ENCODE results near the gene TCERG1L. TPM values are rescaled to one million over a fixed set of nuclear protein-coding genes. Genes with fewer than 3 reads are reported as not detected.

TCERG1L gene, protein sequence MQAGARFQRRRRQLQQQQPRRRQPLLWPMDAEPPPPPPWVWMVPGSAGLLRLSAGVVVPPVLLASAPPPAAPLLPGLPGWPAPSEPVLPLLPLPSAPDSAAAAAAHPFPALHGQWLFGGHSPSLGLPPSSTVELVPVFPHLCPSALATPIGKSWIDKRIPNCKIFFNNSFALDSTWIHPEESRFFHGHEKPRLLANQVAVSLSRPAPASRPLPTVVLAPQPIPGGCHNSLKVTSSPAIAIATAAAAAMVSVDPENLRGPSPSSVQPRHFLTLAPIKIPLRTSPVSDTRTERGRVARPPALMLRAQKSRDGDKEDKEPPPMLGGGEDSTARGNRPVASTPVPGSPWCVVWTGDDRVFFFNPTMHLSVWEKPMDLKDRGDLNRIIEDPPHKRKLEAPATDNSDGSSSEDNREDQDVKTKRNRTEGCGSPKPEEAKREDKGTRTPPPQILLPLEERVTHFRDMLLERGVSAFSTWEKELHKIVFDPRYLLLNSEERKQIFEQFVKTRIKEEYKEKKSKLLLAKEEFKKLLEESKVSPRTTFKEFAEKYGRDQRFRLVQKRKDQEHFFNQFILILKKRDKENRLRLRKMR
- not detected for total RNA-seq

DNA sequence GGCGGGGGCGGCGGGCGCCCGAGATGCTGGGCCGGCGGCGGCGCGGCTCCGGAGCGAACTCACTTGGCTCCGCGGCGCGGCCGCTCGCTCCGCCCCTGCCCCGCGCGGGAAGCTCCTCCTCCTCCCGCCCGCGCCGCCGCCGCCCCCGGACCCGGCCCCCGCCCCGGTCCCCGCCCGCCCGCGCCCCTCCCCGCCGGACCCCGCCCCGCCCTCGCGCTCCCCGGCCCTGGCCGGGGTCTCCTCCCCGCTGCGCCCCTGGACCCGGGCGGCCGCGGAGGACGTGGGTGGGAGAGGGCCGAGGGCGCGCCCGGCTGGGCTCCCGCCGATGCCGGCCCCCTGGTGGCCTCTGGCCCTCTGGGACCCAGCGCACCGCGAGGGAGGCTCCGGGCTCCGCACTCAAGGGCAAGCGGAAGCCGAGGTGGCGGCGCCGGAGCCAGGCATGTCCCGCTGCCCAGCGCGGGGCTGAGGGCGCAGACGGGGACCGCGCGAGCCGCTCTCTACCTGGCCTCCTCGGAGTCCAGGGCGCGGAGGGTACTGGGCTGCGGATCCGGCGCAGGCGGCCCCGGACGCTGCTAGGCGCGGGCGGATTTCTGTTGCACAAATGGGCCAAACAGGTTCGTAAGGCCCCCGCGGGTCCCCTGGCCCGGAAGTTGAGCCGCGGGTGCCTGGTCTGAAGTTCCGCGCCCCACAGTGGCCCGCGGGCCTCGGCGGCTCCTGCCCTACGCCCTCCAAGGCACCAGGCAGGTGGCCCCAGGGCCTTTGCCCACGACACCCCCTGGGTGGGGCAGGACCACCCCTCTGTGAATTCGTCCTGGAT lies at the start of gene TCERG1L:
Gene TCERG1L (minus strand): TSS at position 61 of the 817 bp plus-strand sequence. CDS start 86 bp downstream, outside the sequence.
- DNase-seq (ENCODE audit: extremely low spot score in 2 of 2), result no peak
- intact Hi-C loops (cut with DNase I), result no loop called here
- Histone ChIP-seq H3K4me1 (peaks cover 13% of the 10 kb centered on the region), H3K9me3 (no peaks in the 10 kb centered on the region), H3K27me3 (no peaks in the 10 kb centered on the region), H3K27ac (no peak within 1 kb of the TSS), H3K4me3 (peak within 1 kb of the TSS; percentile 31 to 35), H3K36me3 (no peaks in the 10 kb centered on the region)
- TF ChIP-seq POLR2AphosphoS5 (IDR thresholded peaks at IDR 0.05; ENCODE audit: insufficient read depth in 1 of 2, low read depth in 1 of 2) (no peak), POLR2A (IDR thresholded peaks at IDR 0.05) (no peak)
- TF ChIP-seq, protein P1, sequence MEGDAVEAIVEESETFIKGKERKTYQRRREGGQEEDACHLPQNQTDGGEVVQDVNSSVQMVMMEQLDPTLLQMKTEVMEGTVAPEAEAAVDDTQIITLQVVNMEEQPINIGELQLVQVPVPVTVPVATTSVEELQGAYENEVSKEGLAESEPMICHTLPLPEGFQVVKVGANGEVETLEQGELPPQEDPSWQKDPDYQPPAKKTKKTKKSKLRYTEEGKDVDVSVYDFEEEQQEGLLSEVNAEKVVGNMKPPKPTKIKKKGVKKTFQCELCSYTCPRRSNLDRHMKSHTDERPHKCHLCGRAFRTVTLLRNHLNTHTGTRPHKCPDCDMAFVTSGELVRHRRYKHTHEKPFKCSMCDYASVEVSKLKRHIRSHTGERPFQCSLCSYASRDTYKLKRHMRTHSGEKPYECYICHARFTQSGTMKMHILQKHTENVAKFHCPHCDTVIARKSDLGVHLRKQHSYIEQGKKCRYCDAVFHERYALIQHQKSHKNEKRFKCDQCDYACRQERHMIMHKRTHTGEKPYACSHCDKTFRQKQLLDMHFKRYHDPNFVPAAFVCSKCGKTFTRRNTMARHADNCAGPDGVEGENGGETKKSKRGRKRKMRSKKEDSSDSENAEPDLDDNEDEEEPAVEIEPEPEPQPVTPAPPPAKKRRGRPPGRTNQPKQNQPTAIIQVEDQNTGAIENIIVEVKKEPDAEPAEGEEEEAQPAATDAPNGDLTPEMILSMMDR (IDR thresholded peaks at IDR 0.05), result no peak

DNA sequence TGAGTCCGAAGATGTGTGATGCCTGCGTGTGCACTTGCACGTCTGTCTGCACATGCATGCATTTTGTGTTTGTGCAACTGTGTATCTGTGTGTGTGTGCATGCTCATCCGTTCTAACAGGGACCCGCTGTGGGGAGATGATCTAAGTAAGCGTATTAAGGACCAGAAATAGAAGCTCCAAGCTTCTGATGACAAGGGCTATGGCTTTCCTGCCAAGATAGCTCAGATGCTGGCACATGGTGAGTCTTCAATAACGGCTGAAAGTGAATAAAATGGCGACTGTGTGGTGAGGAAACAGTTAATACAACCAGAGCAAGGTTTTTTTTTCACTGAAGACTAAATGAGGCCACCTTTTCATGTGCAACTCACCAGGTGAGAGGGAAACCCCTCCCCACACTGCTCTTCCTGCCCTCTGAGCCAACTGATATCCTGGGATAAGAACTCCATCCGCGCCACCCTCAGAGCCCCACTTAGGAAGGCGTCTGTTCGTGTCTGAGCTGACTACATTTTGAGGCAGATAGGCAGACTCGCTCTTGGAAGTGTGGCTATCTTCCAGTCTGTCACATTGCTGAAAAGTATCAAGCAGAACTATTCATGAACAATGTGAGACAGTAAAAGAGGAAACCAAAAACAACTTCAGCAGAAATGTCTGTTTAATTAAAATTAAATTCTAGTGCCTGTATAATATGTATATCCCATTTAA lies 47.4 kb upstream of the TCERG1L start:
- TF ChIP-seq, protein P1 (IDR thresholded peaks at IDR 0.05), result no peak
- TF ChIP-seq POLR2A (IDR thresholded peaks at IDR 0.05), result no peak
- TF ChIP-seq POLR2AphosphoS5 (IDR thresholded peaks at IDR 0.05; ENCODE audit: insufficient read depth in 1 of 2, low read depth in 1 of 2), result no peak
- H3K4me3 ChIP-seq, result no peak overlapping the region
- no peaks in the 10 kb centered on the region for H3K4me1 ChIP-seq
- H3K27me3 ChIP-seq, result no peaks in the 10 kb centered on the region
- intact Hi-C loops (cut with DNase I), result no loop called here
- H3K27ac ChIP-seq, result no peak overlapping the region
- H3K36me3 ChIP-seq, result no peaks in the 10 kb centered on the region
- no peaks in the 10 kb centered on the region for H3K9me3 ChIP-seq
- peak in 1 of 2 donors; percentile 10 for DNase-seq (ENCODE audit: extremely low spot score in 2 of 2)

DNA sequence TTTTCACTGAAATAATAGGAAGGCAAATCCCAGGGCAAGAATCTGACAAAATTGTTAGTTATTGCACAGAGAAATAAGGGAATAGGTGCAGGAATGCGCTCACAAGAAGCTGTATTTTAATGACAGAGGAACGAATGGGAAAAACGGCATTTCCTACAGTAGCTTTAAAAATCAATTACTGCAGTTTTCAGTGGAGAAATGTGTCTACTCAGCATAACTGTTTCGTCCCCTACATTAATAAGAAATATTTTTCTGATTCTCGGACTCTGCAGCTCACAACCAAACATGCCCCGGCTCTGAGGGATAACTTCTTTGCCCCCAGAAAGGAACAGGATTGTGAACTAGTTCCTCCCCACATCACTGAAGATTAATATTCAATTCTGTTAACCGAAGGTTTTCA lies 44.9 kb upstream of the TCERG1L start:
- Histone ChIP-seq H3K27ac (no peak overlapping the region), H3K4me3 (no peak overlapping the region), H3K9me3 (no peaks in the 10 kb centered on the region), H3K27me3 (no peaks in the 10 kb centered on the region), H3K36me3 (no peaks in the 10 kb centered on the region), H3K4me1 (no peaks in the 10 kb centered on the region)
- TF ChIP-seq, protein P1 (IDR thresholded peaks at IDR 0.05), result no peak
- TF ChIP-seq POLR2AphosphoS5 (IDR thresholded peaks at IDR 0.05; ENCODE audit: insufficient read depth in 1 of 2, low read depth in 1 of 2), result no peak
- DNase-seq (ENCODE audit: extremely low spot score in 2 of 2), result peak in 1 of 2 donors; percentile 3
- intact Hi-C loops (cut with DNase I), result no loop called here

DNA sequence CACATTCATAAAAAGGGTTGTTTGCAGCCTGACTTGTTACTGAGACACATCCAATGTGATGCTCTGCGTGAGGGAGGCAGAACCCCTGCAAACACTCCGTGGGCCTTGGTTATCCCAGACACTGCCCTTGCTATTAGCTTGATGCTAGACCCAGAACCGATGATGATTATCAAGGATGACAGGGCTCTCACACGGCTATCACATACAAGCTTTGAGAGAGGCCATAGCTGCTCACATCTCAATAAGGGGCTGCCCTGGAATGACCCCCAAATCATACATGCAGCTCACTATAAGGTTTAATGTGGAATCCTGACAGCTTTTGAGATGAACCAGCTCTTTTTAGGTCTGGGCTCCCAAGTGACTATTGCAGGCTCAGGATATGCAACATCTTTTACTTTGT lies 44.4 kb upstream of the TCERG1L start:
- DNase-seq (ENCODE audit: extremely low spot score in 2 of 2), result peak in 1 of 2 donors; percentile 34
- H3K27ac ChIP-seq, result no peak overlapping the region
- no peak for TF ChIP-seq POLR2A (IDR thresholded peaks at IDR 0.05)
- TF ChIP-seq, protein P1 (IDR thresholded peaks at IDR 0.05), result no peak
- no peak for TF ChIP-seq POLR2AphosphoS5 (IDR thresholded peaks at IDR 0.05; ENCODE audit: insufficient read depth in 1 of 2, low read depth in 1 of 2)
- no peaks in the 10 kb centered on the region for H3K36me3 ChIP-seq
- no peaks in the 10 kb centered on the region for H3K9me3 ChIP-seq
- no peak overlapping the region for H3K4me3 ChIP-seq
- no peaks in the 10 kb centered on the region for H3K4me1 ChIP-seq
- no peaks in the 10 kb centered on the region for H3K27me3 ChIP-seq
- intact Hi-C loops (cut with DNase I), result no loop called here
